K562 (cell line): ENCODE data around the gene NET1. TPM values are rescaled to one million over a fixed set of nuclear protein-coding genes. Genes with fewer than 3 reads are reported as not detected.

ENCODE experiments used
- BRD9 ChIP-seq: fragments of 450-650 bp; IDR thresholded peaks from 2 replicates; pipeline ENCODE4 v1.6.1; 2018; ENCODE audit warnings: low read depth; ENCODE audit not compliant: partially characterized antibody
- CCNT2 ChIP-seq: IDR thresholded peaks from 2 replicates; pipeline ENCODE4 v1.6.1; 2011; ENCODE audit warnings: borderline replicate concordance, low read depth, mild to moderate bottlenecking, moderate library complexity, mixed read lengths, low read length; ENCODE audit not compliant: insufficient read length; ENCODE audit errors: extremely low read depth
- CHD4 ChIP-seq: fragments of 200-600 bp; sonication (generic); IDR thresholded peaks from 3 replicates; pipeline ENCODE4 v1.6.1; 2012; ENCODE audit warnings: low read depth, mild to moderate bottlenecking, mixed read lengths, low read length, inconsistent platforms; ENCODE audit not compliant: insufficient read depth, insufficient replicate concordance, poor library complexity, severe bottlenecking
- CREM ChIP-seq: IDR thresholded peaks from 2 replicates; pipeline ENCODE4 v1.6.1; 2014; ENCODE audit warnings: antibody characterized with exemption, low read depth
- ELF4 ChIP-seq: fragments of 450-650 bp; formaldehyde crosslinking; IDR thresholded peaks from 2 replicates; pipeline ENCODE4 v1.4.0; 2022; ENCODE audit warnings: missing genetic modification characterization
- FOXM1 ChIP-seq, 2 experiments: fragments of 450-650 bp in 1 of 2; sonication (generic) in 1 of 2; formaldehyde crosslinking in 1 of 2; IDR thresholded peaks; 2 replicates each; pipeline versions ENCODE4 v1.6.1 to v1.9.0; 2017 to 2022; ENCODE audit warnings: low read depth in 2 of 2, mild to moderate bottlenecking in 2 of 2, missing genetic modification reagents in 1 of 2, moderate library complexity in 1 of 2
- HMG20B ChIP-seq: fragments of 250-450 bp; sonication (Bioruptor Pico); IDR thresholded peaks from 2 replicates; pipeline ENCODE4 v1.5.0; 2021; ENCODE audit warnings: mild to moderate bottlenecking
- PHF8 ChIP-seq: fragments of 200-600 bp; sonication (generic); IDR thresholded peaks from 2 replicates; pipeline ENCODE4 v1.6.1; 2012; ENCODE audit warnings: mixed run types, mild to moderate bottlenecking, inconsistent platforms, low read length, moderate library complexity, borderline replicate concordance
- POLR2G ChIP-seq: fragments of 200-400 bp; formaldehyde crosslinking; IDR thresholded peaks from 2 replicates; pipeline ENCODE4 v1.6.1; 2017; ENCODE audit warnings: low read depth, mild to moderate bottlenecking, antibody characterized with exemption, low read length, moderate library complexity
- RUNX1 ChIP-seq: sonication (generic); IDR thresholded peaks from 2 replicates; pipeline ENCODE4 v1.6.1; 2016; ENCODE audit warnings: antibody characterized with exemption, low read depth
- TCF7L2 ChIP-seq: fragments of 150-350 bp; IDR thresholded peaks from 2 replicates; pipeline ENCODE4 v1.6.1; 2016; ENCODE audit warnings: low read depth, mild to moderate bottlenecking, low read length, moderate library complexity
- TRIM24 ChIP-seq, 2 experiments: fragments of 450-650 bp; IDR thresholded peaks; 2 replicates each; pipeline ENCODE4 v1.6.1; 2016
- TSC22D4 ChIP-seq: fragments of 450-650 bp; IDR thresholded peaks from 2 replicates; pipeline ENCODE4 v1.6.1; 2016; ENCODE audit warnings: missing genetic modification characterization, missing biosample characterization, control low read depth
- ZNF717 ChIP-seq: fragments of 250-450 bp; sonication (Bioruptor Pico); IDR thresholded peaks from 2 replicates; pipeline ENCODE4 v1.5.0; 2021
- ZSCAN29 ChIP-seq: fragments of 450-650 bp; IDR thresholded peaks from 2 replicates; pipeline ENCODE4 v1.6.1; 2017
- ZZZ3 ChIP-seq: fragments of 450-650 bp; IDR thresholded peaks from 2 replicates; pipeline ENCODE4 v1.6.1; 2016; ENCODE audit warnings: antibody characterized with exemption, mild to moderate bottlenecking, moderate library complexity
- polyA plus RNA-seq, 8 experiments: library from polyadenylated mRNA; depleted of rRNA in 4 of 8; stranded (reverse) in 5 of 8; unstranded in 3 of 8; fragments of >200 nt; fragmentation: Nextera tagmentation in 2 of 8; fragmentation: Illumina TruSeq in 1 of 8; extraction: Ambion mirVana in 2 of 8; extraction: Trizol in 1 of 8; gene quantifications; 2 replicates each; pipeline versions ENCODE4 v1.2.1 to v1.2.3, GENCODE V29; 2011 to 2014; ENCODE audit warnings: inconsistent platforms in 1 of 8, missing spikeins in 1 of 8
- total RNA-seq, 7 experiments: library from RNA; depleted of rRNA in 6 of 7; stranded (reverse); fragments of >200 nt in 6 of 7; fragmentation: Illumina TruSeq in 2 of 7; extraction: Trizol in 2 of 7; gene quantifications; 2 replicates each; pipeline versions ENCODE4 v1.2.1 to v1.2.3, GENCODE V29; 2011 to 2021; ENCODE audit warnings: low replicate concordance in 1 of 7
- TF ChIP-seq, protein P1 (sequence below): fragments of 450-650 bp; IDR thresholded peaks from 2 replicates; pipeline ENCODE4 v1.6.1; 2016; ENCODE audit warnings: antibody characterized with exemption
- TF ChIP-seq, protein P2 (sequence below): fragments of 250-450 bp; sonication (Bioruptor Pico); IDR thresholded peaks from 2 replicates; pipeline ENCODE4 v1.4.0; 2020; ENCODE audit warnings: mild to moderate bottlenecking
- TF ChIP-seq, protein P3 (sequence below), 3 experiments: fragments of 200-800 bp in 1 of 3; fragments of 250-450 bp in 1 of 3; fragments of 450-650 bp in 1 of 3; sonication (Bioruptor Pico) in 1 of 3; sonication (Bioruptor generic) in 1 of 3; formaldehyde crosslinking in 1 of 3; IDR thresholded peaks; 2 replicates each; pipeline versions ENCODE4 v1.6.1 to v1.8.0; 2016 to 2022; ENCODE audit warnings: mild to moderate bottlenecking in 2 of 3, missing genetic modification characterization in 2 of 3, missing compliant biosample characterization in 1 of 3, moderate library complexity in 1 of 3

NET1 gene
- total and polyA plus RNA-seq, 9 of the 15 experiments (the other 6 are each of a cell fraction or from before 2014, with no cell fraction given) = 47.4 to 258 (median 106) TPM

DNA sequence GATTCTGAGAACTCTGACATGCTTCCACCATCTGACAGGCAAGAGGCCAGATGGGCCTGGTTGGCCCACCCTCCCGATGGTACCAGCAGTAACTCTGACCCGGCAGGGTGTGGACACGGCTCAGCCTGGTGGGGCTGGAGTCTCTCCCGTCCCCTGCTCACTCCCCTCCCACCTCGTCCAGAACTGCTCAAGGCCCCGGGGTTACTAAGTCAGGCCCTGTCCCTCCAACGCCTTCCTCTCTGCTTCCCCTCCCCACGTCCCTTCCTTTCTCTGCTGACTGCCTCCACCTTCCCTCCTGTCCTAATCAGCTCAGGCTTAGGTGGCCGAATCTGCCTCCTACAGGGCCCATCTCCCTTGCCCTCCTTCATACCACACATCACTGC is 74.5 kb downstream of the NET1 start (continued):
- TF ChIP-seq RUNX1 (no peak), PHF8 (no peak), HMG20B (CRISPR knock-in tag) (no peak), TSC22D4 (tag) (no peak), TRIM24 (IDR thresholded peaks at IDR 0.05) (0 out of 4 replicates have a peak, but pooled peaks of 1 of the 2 experiments have one; percentile 3), CHD4 (no peak), ZSCAN29 (no peak), CCNT2 (no peak), CREM (0 out of 2 replicates have a peak, but pooled peaks have one; percentile 9), ELF4 (CRISPR knock-in tag) (0 out of 2 replicates have a peak, but pooled peaks have one; percentile 41), ZNF717 (CRISPR knock-in tag) (no peak), ZZZ3 (no peak), TCF7L2 (no peak), POLR2G (peak; percentile 18), BRD9 (no peak), FOXM1 (IDR thresholded peaks at IDR 0.05; ENCODE audit: low read depth) (no peak), FOXM1 (CRISPR knock-in tag; IDR thresholded peaks at IDR 0.05; ENCODE audit: low read depth) (no peak)
- TF ChIP-seq, protein P1, sequence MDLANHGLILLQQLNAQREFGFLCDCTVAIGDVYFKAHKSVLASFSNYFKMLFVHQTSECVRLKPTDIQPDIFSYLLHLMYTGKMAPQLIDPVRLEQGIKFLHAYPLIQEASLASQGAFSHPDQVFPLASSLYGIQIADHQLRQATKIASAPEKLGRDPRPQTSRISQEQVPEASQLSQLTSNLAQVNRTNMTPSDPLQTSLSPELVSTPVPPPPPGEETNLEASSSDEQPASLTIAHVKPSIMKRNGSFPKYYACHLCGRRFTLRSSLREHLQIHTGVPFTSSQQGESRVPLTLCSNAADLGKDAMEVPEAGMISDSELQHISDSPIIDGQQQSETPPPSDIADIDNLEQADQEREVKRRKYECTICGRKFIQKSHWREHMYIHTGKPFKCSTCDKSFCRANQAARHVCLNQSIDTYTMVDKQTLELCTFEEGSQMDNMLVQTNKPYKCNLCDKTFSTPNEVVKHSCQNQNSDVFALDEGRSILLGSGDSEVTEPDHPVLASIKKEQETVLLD = peak; percentile 13; the same call in 1 of the 2 replicates
- TF ChIP-seq, protein P2, sequence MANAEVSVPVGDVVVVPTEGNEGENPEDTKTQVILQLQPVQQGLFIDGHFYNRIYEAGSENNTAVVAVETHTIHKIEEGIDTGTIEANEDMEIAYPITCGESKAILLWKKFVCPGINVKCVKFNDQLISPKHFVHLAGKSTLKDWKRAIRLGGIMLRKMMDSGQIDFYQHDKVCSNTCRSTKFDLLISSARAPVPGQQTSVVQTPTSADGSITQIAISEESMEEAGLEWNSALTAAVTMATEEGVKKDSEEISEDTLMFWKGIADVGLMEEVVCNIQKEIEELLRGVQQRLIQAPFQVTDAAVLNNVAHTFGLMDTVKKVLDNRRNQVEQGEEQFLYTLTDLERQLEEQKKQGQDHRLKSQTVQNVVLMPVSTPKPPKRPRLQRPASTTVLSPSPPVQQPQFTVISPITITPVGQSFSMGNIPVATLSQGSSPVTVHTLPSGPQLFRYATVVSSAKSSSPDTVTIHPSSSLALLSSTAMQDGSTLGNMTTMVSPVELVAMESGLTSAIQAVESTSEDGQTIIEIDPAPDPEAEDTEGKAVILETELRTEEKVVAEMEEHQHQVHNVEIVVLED (CRISPR knock-in tag) = no peak
- TF ChIP-seq, protein P3, sequence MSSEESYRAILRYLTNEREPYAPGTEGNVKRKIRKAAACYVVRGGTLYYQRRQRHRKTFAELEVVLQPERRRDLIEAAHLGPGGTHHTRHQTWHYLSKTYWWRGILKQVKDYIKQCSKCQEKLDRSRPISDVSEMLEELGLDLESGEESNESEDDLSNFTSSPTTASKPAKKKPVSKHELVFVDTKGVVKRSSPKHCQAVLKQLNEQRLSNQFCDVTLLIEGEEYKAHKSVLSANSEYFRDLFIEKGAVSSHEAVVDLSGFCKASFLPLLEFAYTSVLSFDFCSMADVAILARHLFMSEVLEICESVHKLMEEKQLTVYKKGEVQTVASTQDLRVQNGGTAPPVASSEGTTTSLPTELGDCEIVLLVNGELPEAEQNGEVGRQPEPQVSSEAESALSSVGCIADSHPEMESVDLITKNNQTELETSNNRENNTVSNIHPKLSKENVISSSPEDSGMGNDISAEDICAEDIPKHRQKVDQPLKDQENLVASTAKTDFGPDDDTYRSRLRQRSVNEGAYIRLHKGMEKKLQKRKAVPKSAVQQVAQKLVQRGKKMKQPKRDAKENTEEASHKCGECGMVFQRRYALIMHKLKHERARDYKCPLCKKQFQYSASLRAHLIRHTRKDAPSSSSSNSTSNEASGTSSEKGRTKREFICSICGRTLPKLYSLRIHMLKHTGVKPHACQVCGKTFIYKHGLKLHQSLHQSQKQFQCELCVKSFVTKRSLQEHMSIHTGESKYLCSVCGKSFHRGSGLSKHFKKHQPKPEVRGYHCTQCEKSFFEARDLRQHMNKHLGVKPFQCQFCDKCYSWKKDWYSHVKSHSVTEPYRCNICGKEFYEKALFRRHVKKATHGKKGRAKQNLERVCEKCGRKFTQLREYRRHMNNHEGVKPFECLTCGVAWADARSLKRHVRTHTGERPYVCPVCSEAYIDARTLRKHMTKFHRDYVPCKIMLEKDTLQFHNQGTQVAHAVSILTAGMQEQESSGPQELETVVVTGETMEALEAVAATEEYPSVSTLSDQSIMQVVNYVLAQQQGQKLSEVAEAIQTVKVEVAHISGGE (CRISPR knock-in tag; IDR thresholded peaks at IDR 0.05) = no peak
